Amniotic epithelial cell (primary cell): ENCODE results near the gene DNPEP.
"Not testable (repeated sequence)": the region's sequence is repeated elsewhere in the genome, so short reads cannot be mapped to it uniquely, and the experiment has no call there.

Experiments
- DNase-seq: peaks from one replicate; pipeline ENCODE4 v3.0.0-alpha.2; 2010; ENCODE audit warnings: low read depth

DNPEP gene

DNA sequence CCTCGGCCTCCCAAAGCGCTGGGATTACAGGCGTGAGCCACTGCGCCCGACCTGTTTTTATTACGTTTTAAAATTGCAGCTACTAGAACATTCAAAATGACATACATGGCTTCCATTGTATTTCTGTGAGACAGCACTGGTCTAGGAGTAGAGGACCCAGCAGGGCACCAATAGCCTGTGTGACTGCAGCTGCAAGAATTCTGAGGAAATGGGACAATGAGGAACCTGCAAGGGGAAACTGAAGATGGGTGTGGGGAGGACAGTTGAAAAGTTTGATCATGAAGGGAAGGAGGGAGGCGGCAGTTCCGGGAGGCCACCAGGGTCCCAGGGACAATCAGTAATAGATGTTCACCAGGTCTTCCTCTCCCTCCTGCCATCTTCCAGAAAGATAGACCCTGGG is 13.9 kb upstream of the DNPEP start:
- no peak for DNase-seq

DNA sequence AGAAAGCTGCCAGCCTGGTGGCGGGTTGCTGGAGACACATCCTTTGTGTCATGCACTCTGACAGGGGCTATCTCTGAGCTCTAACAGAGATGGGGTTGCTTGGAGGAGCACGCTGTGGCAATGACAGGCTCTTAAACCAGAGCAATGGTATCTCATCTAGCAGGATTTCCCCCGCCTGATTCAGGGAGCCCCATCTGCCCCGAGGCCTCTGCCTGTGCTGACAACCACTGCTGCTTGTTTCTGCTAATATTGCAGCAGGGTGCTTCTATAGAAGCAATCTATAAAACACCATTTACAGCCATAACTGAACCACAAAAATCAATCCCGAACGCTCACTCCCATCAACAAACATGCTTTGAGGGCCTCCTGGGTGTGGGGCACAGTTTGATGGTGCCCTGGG is 12.8 kb upstream of the DNPEP start:
- DNase-seq = no peak

DNA sequence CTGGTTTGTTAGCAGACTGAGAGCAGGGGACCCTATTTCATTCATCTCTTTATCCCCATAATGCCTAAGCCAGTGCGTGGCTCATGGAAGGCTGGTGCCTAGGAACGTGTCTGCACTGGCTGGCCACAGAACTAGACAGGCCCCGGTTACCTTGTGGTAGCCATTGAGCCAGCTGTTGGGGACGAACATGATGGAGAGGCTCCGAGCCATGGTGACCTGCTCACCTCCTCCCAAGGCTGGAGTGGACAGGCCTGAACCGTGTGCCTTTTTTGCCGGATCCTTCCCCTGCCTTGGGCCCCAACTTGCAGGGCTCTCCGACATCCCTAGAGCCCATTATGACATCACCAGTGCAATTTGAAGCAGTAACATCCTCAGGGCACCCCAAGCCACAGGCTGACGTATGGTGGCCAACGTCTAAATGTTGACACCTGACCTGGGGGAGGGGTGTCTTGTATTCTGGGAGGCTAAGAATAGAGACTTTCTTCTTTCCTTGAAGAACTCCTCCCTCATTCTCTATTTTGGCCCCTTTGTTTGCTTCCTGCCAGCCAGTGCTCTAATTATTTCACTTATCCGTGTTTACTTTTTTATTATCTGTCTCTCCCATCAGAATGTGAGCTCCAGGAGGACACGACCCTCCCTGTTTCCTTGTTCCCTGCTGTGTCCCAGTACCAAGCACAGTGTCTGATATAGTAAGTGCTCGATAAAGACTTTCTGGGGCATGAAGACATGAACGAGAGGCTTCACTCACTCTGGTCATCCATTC is 12.2 kb upstream of the DNPEP start:
- DNase-seq = no peak

DNA sequence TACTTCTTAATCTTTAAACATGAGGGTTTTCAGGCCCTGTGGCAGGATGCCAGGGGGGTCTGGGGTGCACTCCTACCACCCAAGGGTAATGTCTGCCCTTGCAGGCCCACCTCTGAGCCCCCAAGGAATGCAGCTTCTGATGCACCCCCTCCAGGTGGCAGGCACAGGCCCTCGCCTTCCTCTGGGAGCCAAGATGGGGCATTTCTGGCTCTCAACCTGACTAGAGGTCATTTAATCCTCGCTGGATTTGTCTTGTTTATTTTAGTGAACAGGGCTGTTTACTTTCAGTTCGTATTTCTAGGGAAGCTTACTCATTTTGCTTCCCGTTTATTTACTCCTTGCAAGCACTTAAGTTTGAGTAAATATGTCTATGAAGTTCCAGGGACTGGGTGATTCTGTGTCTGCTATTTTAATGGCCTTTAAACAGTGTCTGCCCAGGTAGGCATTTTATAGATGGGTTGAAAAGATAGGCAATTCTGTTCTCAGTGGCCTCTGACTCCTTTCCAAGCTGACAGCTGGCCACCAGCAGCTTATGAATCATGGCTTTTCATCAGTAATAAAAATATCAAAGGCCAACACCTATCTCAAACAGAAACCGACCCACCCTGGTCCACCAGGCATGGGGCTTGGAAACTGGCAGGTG is 11.1 kb upstream of the DNPEP start:
- DNase-seq = peak; percentile 33

DNA sequence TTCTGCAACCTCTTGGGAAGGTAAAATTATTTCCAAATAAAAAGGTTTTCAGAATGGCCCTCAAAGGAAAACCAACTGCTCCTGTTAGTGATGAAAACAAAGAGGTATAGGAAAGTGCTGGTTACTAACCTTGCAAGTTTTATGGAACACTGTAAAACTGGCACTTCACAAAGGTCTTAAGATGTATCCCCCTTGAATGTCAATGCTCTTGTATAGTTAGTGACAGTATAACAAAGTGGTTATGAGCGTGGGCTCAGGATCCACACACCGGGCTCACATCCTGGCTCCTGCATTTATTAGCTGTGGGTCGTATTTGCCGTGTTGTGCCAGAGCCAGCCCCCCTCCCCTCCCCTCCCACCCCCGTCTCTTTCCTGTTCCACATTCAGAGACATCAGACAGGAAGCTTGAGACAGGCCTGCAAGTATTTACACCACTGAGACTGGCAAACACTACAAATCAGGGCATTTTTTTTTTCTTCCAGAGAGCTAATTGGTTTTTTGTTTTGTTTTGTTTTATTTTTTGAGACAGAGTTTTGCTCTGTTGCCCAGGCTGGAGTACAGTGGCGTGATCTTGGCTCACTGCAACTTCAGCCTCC is 9.2 kb upstream of the DNPEP start:
- no peak for DNase-seq

DNA sequence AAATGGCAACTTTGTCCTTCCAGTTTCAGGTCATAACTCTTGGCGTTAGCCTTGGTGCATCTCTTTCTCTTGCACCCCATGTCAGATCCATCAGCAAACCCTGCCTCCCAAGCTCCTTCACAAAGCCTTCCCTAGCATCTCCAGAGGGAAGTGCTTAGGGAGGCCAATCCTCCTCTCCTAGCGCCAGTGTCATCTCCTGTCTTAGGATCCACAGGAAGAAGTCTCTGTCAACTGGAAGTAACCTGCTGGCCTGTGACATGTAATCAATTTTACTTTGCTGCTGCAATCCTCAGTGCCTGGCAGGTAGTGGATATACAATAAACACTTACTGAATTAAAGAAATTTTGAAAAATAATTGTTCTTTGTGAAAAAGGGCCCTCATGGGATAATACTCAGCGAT is 7.9 kb upstream of the DNPEP start:
- no peak for DNase-seq

DNA sequence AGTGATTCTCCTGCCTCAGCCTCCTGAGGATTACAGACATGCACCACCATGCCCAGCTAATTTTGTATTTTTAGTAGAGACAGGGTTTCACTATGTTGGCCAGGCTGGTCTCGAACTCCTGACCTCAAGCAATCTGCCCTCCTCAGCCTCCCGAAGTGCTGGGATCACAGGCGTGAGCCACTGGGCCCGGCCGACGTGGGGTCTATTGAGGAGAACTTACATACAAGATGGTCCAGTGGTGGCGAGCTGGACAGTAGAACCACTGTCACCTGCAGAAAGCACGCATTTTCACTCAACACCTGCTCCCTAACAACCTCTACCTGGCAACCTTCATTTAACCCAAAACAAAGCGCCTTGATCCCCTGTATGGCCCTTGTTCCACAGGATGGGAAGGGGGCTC is 7.3 kb upstream of the DNPEP start:
- not testable (repeated sequence) for DNase-seq

DNA sequence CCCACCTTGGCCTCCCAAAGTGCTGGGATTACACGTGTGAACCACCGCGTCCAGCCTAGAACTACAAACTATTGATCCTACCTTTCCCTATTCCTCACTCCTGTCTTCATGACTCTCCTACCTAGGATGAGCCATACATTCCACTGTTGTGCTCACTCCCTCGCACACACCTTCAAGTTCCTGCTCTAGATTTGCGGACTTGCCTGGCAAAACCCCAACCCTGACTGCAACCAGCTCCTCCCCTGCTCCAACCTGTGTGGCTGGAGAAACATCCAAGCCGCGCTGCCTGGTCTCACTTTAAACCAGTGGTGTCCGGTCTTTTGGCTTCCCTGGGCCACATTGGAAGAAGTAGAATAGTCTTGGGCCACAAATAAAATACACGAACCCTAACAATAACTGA is 5.0 kb upstream of the DNPEP start:
- no peak for DNase-seq

DNA sequence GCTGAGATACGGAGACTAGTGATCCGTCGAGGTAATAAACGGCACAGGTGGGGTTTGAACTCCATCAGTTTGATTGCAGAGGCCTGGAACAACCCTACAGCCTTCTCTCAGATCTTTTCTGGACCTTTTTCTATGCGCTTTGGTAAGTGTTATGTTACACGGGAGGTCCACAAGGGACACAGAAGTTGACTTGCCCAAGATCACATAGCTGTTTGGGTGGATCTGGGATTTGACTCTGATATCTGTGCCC is 1.1 kb upstream of the DNPEP start:
- no peak for DNase-seq

DNA sequence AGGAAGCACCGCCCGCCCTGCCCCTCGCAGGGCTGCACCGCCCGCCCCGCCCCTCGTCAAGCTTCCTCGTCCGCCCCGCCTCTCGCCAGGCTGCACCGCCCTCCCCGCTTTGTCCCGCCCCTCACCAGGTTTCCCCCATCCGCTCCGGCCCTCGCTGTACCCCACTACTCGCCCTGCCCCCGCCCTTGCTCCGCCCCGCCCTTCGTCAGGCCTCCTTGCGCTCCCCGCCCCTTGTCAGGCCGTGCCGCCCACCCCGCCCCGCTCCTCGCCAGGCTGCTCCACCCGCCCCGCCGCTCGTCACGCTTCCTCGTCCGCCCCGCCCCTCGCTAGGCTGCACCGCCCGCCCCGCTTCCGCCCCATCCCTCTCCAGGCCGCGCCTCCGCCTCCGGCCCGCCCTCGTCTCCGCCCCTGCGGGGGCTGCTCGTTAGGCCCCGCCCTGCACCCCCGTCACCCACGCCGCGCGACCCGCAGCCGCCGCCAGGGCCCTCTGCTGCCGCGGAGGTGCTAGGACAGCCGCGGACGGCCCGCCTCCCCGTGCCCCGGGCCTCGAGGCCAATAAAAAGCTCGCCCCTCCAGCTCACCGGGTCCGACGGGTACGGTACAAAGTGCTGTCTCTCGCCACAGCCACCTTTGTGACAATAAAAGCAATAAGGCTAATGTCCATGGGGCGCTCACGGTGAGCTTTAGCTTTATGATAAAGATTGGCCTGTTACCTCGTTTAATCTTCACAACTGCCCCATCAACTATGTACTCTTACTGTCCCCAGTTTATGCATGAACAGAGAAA is 602 bp upstream of the DNPEP start:
- peak; percentile 93 for DNase-seq

DNA sequence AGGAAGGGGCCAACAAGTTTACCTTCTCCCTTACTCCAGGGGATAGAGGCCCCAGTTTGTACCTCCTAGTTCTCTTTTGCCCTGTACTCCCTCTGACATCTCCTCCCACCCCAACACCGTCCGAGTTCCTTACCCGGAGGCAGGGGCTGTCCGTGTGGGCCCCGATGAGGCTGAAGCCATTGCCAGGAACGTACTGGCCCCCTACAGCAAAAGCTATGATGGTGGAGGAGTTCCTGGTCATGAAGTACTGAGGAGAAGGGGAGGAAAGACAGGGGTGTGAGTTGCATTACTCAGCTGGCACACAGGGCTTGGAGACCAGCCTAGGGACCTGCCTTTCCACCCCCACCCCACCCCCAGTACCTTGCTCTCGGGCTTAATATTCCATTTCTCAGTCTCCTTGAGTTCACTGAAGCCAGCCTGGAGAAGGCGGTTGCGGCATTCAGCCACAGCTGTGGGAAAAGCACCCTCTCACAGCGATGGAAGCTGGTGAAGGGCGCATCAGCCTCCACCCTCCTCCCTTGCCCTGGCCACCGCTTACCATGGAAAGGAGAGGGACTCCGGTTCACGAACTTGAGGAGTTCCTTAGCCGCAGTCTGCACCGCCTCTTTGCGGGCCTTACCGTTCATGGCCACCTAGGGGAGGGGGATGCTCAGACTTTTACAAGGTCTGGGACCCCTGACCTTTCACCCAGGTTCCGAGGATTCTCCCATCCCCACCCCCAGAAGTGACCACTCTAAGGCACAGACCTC is 1.0 kb downstream of the DNPEP start:
- DNase-seq = no peak

DNA sequence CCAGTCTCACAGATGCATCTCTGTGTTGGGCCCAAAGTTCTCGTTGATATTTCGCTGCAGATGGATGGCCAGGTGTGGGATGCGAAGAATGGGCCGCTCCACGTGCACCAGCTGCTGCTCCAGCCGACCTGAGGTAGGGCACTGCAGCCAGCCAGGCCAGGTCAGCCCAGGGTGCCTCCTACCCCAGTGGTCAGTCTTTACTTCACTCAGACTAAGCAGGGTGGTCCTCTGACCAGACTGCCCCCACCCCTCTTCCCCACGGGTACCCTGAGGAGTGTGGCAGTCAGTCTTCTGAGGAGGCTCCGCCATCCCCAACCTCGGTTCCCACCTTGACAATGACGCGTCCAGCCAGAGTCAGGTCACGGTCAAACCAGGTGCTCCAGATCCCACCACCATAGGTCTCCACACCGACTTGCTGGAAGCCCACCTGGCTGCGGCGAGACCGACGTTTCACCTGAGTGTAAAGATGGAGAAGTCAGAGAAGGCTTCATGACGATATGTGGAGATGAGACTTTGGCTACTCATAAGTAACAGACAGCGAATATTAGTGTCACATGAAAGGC is 1.7 kb downstream of the DNPEP start:
- DNase-seq = no peak

DNA sequence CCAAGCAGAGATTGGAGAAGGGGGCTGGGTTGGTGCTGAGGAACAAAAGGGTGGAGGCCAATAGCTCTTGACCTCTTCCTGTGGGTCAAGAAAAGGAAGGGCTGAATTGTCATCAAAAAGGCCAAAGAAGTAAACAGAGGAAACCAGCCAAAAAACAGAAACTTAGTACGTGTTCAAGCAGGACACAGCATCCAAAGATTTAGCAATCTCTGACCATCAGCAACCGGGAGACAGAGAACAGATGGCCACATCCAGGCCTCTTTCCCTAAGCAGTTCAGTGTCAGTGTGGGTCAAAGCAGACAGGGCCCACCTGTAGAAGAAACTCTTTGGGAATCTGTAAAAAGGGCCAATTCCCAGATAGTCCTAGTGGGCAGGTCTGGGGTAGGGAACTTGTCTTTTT is 2.9 kb downstream of the DNPEP start:
- peak; percentile 57 for DNase-seq

DNA sequence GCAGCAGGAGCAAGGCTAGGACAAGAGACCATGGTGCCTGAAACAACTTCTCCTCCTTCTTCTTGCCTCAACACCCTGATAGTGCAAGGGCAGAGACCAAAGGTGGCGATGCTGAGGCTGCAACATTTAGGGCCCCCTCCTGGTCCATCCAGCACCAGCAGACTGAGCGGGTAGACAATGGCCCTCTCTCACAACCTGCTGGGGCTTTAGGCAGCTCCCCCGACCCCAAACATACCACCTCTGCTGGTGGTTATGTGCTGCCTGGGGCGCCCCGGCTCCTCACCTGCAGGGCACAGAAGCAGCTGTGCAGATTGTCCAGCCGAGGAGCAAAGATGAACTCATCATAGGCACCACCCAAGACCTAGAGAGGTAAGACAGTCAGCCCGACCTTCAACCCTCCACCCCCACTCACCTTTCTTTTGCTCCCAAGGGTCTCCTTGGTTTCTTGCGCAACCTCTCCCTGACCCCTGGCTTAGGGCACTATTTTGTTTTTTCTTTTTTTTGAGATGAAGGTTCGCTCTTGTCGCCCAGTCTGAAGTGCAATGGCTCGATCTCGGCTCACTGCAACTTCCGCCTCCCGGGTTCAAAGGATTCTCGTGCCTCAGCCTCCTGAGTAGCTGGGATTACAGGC is 3.5 kb downstream of the DNPEP start:
- no peak for DNase-seq

DNA sequence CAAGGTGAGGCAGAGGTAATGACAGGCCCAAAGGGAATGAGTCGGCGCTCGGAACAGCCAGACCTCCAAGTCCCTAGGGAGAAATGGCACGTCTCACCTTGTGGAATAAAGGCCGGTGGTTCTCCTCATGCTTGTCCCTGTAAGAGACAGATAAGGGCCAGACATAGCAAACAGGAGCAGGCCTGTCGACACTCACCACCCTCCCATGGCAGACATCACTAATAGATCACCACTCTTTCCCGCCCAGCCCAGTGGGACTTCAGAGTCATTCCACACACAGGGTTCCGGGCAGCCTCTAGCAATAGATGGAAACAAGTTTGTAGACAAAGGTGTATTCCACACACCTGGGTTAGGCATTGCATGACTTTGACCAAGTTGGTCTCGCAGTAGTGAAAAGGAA is 6.3 kb downstream of the DNPEP start:
- DNase-seq = no peak

DNA sequence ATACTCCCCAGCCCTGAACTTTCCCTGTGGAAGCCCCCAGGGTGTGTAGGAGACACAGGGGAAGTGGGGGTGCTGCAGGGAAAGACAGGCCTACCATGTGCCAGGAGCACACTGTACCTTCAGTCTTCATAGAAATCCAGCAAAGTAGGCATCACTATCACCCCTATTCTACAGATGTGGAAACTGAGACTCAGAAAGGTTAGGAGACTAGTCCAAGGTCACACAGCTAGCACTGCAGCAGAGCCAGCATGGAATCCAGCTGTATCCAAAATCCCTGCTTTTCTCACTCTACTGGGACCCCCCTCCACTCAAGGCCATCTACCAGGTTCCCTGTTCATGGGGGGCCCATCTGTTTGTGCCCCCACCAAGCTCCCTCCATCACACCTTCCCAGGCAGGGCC is 6.8 kb downstream of the DNPEP start:
- no peak for DNase-seq

DNA sequence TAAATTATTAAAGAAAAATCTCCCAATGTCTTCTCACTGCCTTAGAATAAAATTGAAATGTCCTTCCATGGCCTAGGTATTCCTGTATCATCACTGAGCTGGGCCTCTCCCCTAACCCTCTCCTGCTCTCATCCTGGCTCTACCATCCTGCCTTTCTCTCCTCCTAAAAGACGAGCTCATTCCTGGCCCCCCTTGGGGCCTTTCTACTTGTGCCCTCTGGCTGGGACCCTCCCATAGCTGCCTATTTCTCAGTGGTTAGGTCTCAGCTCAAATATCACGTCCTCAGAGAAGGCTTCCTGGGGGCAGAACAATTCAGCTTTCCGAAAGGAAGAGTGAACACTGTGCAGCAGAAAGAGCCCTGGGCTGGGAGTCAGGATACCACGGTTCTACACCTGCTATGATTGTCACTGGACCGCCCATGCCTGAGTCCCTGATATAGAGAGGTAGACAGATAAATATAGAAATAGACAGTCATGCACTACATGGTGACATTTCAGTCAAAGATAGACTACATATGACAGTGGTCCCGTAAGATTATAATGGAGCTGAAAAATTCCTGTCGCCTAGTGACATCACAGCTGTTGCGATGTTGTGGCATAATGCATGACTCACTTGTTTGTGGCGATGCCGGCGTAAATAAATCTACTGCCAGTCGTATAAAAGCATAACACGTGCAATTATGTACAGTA is 9.4 kb downstream of the DNPEP start:
- DNase-seq = no peak

DNA sequence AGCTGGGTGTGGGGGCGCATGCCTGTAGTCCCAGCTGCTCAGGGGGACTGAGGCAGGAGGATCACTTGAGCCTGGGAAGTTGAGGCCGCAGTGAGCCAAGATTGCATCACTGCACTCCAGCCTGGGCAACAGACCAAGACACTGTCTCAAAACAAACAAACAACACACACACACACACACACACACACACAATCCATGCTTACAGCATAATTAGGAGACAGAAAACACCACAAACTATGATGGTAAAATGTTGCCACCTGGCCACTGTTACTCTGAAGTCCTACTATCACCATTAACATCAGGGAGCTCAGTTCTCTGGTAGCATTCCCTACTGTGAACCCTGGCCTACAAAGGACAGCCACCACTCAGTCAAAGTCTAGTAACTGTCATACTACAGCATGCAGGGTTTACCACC is 18.3 kb downstream of the DNPEP start:
- DNase-seq = peak; percentile 82

DNA sequence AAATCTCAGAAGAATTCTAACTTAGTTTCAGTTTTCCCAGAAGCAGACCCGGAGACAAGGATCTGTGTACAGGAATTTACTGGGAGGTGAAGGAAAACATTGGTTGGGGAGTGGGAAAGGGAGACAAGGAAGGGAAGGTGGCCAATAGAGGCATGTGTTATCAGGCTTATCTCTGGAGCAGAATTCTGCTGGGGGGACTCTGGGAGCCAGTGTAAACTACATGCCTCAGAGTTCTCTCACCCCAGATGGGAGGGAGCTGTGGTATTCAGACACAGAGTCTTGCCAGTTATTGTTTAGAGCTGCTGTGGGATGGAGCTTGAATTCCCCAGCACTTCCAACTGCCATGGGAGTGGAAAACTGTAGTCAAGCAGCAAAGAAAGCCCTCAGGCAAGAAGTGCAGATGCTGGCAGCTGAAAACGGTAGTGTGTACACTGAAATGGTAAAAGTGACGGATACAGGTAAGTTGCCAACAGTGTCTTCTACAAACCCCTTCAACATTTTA is 19.0 kb downstream of the DNPEP start:
- peak; percentile 89 for DNase-seq

DNA sequence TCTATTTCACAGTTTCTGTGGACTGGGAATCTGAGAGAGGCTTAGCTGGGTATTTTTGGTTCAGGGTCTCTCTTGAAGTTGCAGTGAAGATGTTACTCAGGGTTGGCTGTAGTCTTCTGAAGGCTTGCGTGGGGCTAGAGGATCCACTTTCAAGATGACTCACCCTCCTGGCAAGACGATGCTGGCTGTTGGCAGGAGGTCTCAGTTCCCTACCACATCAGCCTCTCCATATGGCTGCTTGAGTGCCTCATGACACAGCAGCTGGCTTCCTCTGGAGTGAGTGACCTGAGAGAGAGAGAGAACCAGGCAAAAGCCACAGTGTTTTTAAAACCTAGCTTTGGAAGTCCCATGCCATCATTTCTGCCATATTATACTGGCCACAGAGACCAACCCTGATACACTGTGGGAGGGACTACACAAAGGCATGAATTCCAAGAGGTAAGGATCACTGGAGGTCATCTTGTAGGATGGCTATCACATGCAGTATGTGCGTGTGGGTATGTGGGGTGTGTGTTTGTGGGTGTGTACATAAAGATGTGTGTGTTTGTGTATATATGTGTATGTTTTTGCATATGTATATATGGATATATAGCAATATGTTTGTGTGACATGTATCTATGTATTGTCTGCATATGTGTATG is 25.1 kb downstream of the DNPEP start:
- DNase-seq = peak; percentile 88
